HCT116 (cell line): ENCODE results near the gene DNASE1L3. TPM values are rescaled to one million over a fixed set of nuclear protein-coding genes. Genes with fewer than 3 reads are reported as not detected.

Experiments used
- ATAC-seq: fragments of 200-7000 bp; cut with Tn5 transposase; 2 replicates; pipeline ENCODE4 v1.9.1; 2020; ENCODE audit warnings: mild to moderate bottlenecking, moderate library complexity
- BruUV-seq: library from RNA; stranded (reverse); fragments of 400-500 nt; replicated peaks from 2 replicates; lab custom pipeline; 2021; lab: Mats Ljungman, UMichigan
- CTCF ChIA-PET: fragments of 300-600 bp; sonication (Branson Sonifier 250); formaldehyde crosslinking; loops from one replicate; lab custom pipeline; 2021; ENCODE audit warnings: antibody characterized with exemption; lab: Charles Lee
- POLR2A ChIA-PET: fragments of 300-600, 350-600 bp; sonication (Branson Sonifier 250); formaldehyde crosslinking; loops from one replicate; lab custom pipeline; 2021; ENCODE audit warnings: antibody characterized with exemption; lab: Charles Lee
- RAD21 ChIA-PET, 2 experiments: fragments of 300-600 bp; sonication (Branson Sonifier 250); formaldehyde crosslinking; loops; one replicate each; lab custom pipeline; 2023; ENCODE audit warnings: low total read pairs in 2 of 2; ENCODE audit not compliant: uncharacterized antibody in 2 of 2, unreplicated experiment in 2 of 2, low non-redundant PET in 1 of 2; lab: Charles Lee
- DNase-seq: peaks from one replicate; pipeline ENCODE4 v3.0.0-alpha.2; 2010; ENCODE audit warnings: low read depth, low spot score
- H2AFZ ChIP-seq: fragments of 200-600 bp; shearing (Covaris generic), sonication (generic); 2 replicates; pipeline ENCODE4 v1.6.1; 2017; ENCODE audit warnings: low read depth, mixed run types, mixed read lengths, antibody characterized with exemption, low read length; ENCODE audit not compliant: poor library complexity, severe bottlenecking
- H3K27ac ChIP-seq: 2 replicates; pipeline ENCODE4 v1.5.1; 2012; ENCODE audit warnings: low read depth, low read length
- H3K27me3 ChIP-seq: fragments of 200-600 bp; sonication (generic); 2 replicates; pipeline ENCODE4 v1.6.1; 2016; ENCODE audit warnings: mixed run types, low read length, mixed read lengths; ENCODE audit not compliant: insufficient read depth
- H3K36me3 ChIP-seq, 2 experiments: fragments of 200-500 bp in 1 of 2; fragments of 200-600 bp in 1 of 2; sonication (Bioruptor generic) in 1 of 2; sonication (generic) in 1 of 2; 2 replicates each; pipeline versions ENCODE4 v1.5.1 to v1.6.1; 2014 to 2016; ENCODE audit warnings: low read length in 2 of 2, inconsistent platforms in 1 of 2, mixed read lengths in 1 of 2, mixed run types in 1 of 2; ENCODE audit not compliant: insufficient read depth in 2 of 2, control insufficient read depth in 1 of 2
- H3K4me1 ChIP-seq, 2 experiments: fragments of 200-600 bp in 1 of 2; sonication (generic) in 1 of 2; 2 replicates each; pipeline versions ENCODE4 v1.5.1 to v1.6.1; 2012 to 2017; ENCODE audit warnings: low read length in 2 of 2, inconsistent platforms in 1 of 2, mild to moderate bottlenecking in 1 of 2, mixed read lengths in 1 of 2, mixed run types in 1 of 2, moderate library complexity in 1 of 2; ENCODE audit not compliant: insufficient read depth in 2 of 2, control insufficient read depth in 1 of 2
- H3K4me2 ChIP-seq: fragments of 200-600 bp; sonication (generic); 2 replicates; pipeline ENCODE4 v1.6.1; 2017; ENCODE audit warnings: mixed run types, low read length, mixed read lengths
- H3K4me3 ChIP-seq, 2 experiments: fragments of 200-600 bp in 1 of 2; sonication (generic) in 1 of 2; replicated peaks in 1 of 2; 2 replicates each; pipeline ENCODE4 v1.5.1; 2011 to 2016; ENCODE audit warnings: low read length in 2 of 2, control low read depth in 1 of 2, low read depth in 1 of 2, mild to moderate bottlenecking in 1 of 2, mixed read lengths in 1 of 2, mixed run types in 1 of 2
- H3K79me2 ChIP-seq: fragments of 200-600 bp; sonication (generic); 2 replicates; pipeline ENCODE4 v1.6.1; 2017; ENCODE audit warnings: mild to moderate bottlenecking, mixed run types, low read length, moderate library complexity, mixed read lengths; ENCODE audit not compliant: insufficient read depth
- H3K9ac ChIP-seq: fragments of 200-600 bp; sonication (generic); 2 replicates; pipeline ENCODE4 v1.6.1; 2016; ENCODE audit warnings: low read length, mixed read lengths
- H3K9me2 ChIP-seq: fragments of 200-600 bp; sonication (generic), shearing (Covaris generic); 2 replicates; pipeline ENCODE4 v1.6.1; 2017; ENCODE audit warnings: mixed run types, mild to moderate bottlenecking, moderate library complexity; ENCODE audit not compliant: insufficient read depth
- H3K9me3 ChIP-seq, 2 experiments: fragments of 200-500 bp in 1 of 2; fragments of 200-600 bp in 1 of 2; sonication (Bioruptor generic) in 1 of 2; sonication (generic) in 1 of 2; 2 replicates each; pipeline ENCODE4 v1.6.1; 2014 to 2017; ENCODE audit warnings: low read length in 2 of 2, mixed read lengths in 2 of 2, inconsistent platforms in 1 of 2, low read depth in 1 of 2, mild to moderate bottlenecking in 1 of 2, mixed run types in 1 of 2, moderate library complexity in 1 of 2; ENCODE audit not compliant: control insufficient read depth in 1 of 2, insufficient read depth in 1 of 2
- H4K20me1 ChIP-seq: fragments of 200-600 bp; sonication (generic), shearing (Covaris generic); 2 replicates; pipeline ENCODE4 v1.6.1; 2017; ENCODE audit warnings: mixed run types, mild to moderate bottlenecking, moderate library complexity; ENCODE audit not compliant: insufficient read depth
- CBX3 ChIP-seq: IDR thresholded peaks from 2 replicates; pipeline ENCODE4 v1.6.1; 2012; ENCODE audit warnings: low read depth
- CEBPB ChIP-seq: IDR thresholded peaks from 2 replicates; pipeline ENCODE4 v1.6.1; 2012; ENCODE audit warnings: low read depth
- EGR1 ChIP-seq: IDR thresholded peaks from 2 replicates; pipeline ENCODE4 v1.6.1; 2012; ENCODE audit warnings: low read depth
- ELF1 ChIP-seq: IDR thresholded peaks from 2 replicates; pipeline ENCODE4 v1.6.1; 2012; ENCODE audit warnings: low read depth, borderline replicate concordance
- EZH2 ChIP-seq: fragments of 200-600 bp; sonication (generic); IDR thresholded peaks from 2 replicates; pipeline ENCODE4 v1.6.1; 2017; ENCODE audit warnings: antibody characterized with exemption, mixed run types
- EZH2phosphoT487 ChIP-seq: fragments of 200-600 bp; IDR thresholded peaks from 2 replicates; pipeline ENCODE4 v1.6.1; 2018; ENCODE audit warnings: antibody characterized with exemption, borderline replicate concordance
- POLR2AphosphoS5 ChIP-seq: IDR thresholded peaks from 2 replicates; pipeline ENCODE4 v1.6.1; 2011; ENCODE audit warnings: mild to moderate bottlenecking, low read depth, low read length, moderate library complexity
- RAD21 ChIP-seq: IDR thresholded peaks from 2 replicates; pipeline ENCODE4 v1.6.1; 2012; ENCODE audit warnings: low read depth, mild to moderate bottlenecking
- SIN3A ChIP-seq: IDR thresholded peaks from 2 replicates; pipeline ENCODE4 v1.6.1; 2012; ENCODE audit warnings: low read depth
- SP1 ChIP-seq: IDR thresholded peaks from 2 replicates; pipeline ENCODE4 v1.6.1; 2012; ENCODE audit warnings: low read depth
- TCF7L2 ChIP-seq: IDR thresholded peaks from 2 replicates; pipeline ENCODE4 v1.7.0; 2011; ENCODE audit warnings: borderline replicate concordance, inconsistent platforms; ENCODE audit not compliant: insufficient read depth, insufficient read length; ENCODE audit errors: extremely low read depth
- YY1 ChIP-seq: IDR thresholded peaks from 2 replicates; pipeline ENCODE4 v1.6.1; 2011; ENCODE audit warnings: low read length, low read depth, moderate library complexity, mild to moderate bottlenecking; ENCODE audit not compliant: insufficient replicate concordance; ENCODE audit errors: extremely low read depth
- ZNF274 ChIP-seq: fragments of 200-500 bp; sonication (Bioruptor generic); IDR thresholded peaks from 2 replicates; pipeline ENCODE4 v1.6.1; 2014; ENCODE audit warnings: mild to moderate bottlenecking, low read depth, low read length, inconsistent platforms
- intact Hi-C: fragments of 100-400 bp; cut with micrococcal nuclease; formaldehyde crosslinking; loops from 2 replicates; pipeline ENCODE4 v1.10.0; 2022
- total RNA-seq: library from RNA; stranded (reverse); gene quantifications from one replicate; pipeline ENCODE4 v1.2.1, GENCODE V29; 2021; ENCODE audit not compliant: unreplicated experiment
- TF ChIP-seq, protein P1 (sequence below): IDR thresholded peaks from 2 replicates; pipeline ENCODE4 v1.6.1; 2011; ENCODE audit warnings: mild to moderate bottlenecking, low read length, moderate library complexity; ENCODE audit not compliant: insufficient replicate concordance; ENCODE audit errors: extremely low read depth
- TF ChIP-seq, protein P2 (sequence below): IDR thresholded peaks from 2 replicates; pipeline ENCODE4 v1.6.1; 2012
- TF ChIP-seq, protein P3 (sequence below): IDR thresholded peaks from 2 replicates; pipeline ENCODE4 v1.6.1; 2012
- TF ChIP-seq, protein P4 (sequence below), 3 experiments: fragments of 200-600 bp in 1 of 3; sonication (generic) in 1 of 3; IDR thresholded peaks in 2 of 3; conservative IDR thresholded peaks in 1 of 3; 2 replicates each; pipeline ENCODE4 v1.5.1; 2012 to 2017; ENCODE audit warnings: low read depth in 2 of 3, low read length in 2 of 3, antibody characterized with exemption in 1 of 3, borderline replicate concordance in 1 of 3, control low read depth in 1 of 3, mild to moderate bottlenecking in 1 of 3, mixed read lengths in 1 of 3, mixed run types in 1 of 3, moderate library complexity in 1 of 3; ENCODE audit not compliant: insufficient read depth in 1 of 3

Gene DNASE1L3
- total RNA-seq, 1 experiment from 2014 or later = not detected

DNA sequence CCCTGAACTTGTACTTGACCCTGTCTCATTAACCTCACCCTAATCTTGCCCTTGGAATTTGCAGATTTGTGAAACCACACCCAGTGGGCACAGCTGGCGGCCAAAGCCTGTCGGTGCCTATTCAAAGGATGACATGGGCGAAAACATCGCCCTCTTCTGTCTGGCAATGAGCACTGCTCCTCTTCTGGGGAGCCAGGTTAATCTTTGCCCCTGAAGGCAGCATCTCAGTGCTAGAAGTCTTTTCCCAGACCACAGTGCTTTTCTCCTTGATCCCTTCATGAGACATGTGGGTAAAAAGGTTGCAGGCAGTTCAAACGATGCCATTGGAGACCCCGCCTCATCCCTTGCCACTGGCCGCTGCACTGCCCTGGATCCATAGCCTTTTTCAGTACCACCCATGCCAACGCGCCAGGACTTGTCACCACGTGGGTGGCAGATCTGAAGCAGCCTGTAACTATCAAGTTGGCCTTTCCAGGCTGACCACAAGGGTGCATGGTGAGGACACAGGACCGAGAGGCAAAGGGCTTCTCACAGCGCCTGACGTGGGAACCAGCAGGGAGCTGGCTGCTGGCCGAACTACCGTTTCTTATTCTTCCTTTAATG lies 6.5 kb upstream of the DNASE1L3 start:
- intact Hi-C loops = loop anchor here (1.0 kb wide), 1 partner anchor 30 kb away; no protein-coding TSS in a partner anchor
- no TSS peak for BruUV-seq
- Histone ChIP-seq H4K20me1 (no peaks in the 10 kb centered on the region), H3K27ac (peak overlapping the region; percentile 49), H2AFZ (peak overlapping the region; percentile 99), H3K9me2 (no peaks in the 10 kb centered on the region), H3K79me2 (no peaks in the 10 kb centered on the region), H3K9me3 (no peaks in the 10 kb centered on the region)
- peak; percentile 97 for ATAC-seq
- ChIA-PET CTCF (interaction anchor here (0.6 to 3.5 kb wide), 25 partner anchors 9 to 408 kb away, joined by 3 to 28 read pairs (median 4); partner anchors contain the start of genes HTD2 and RPP14), POLR2A (interaction anchor here (0.8 to 0.9 kb wide), 2 partner anchors 29 to 89 kb away, joined by 3 to 4 read pairs; partner anchors contain the start of genes HTD2 and RPP14)
- TF ChIP-seq ELF1 (no peak), CEBPB (no peak), EGR1 (peak; percentile 81), RAD21 (peak; percentile 55), TCF7L2 (peak; percentile 68), EZH2 (no peak), SP1 (peak; percentile 39; the same call in 1 of the 2 replicates), ZNF274 (no peak), YY1 (peak; percentile 44), EZH2phosphoT487 (no peak), CBX3 (peak; percentile 60), POLR2AphosphoS5 (peak; percentile 27; the same call in 1 of the 2 replicates), SIN3A (peak; percentile 49; the same call in 1 of the 2 replicates)
- TF ChIP-seq, protein P1, sequence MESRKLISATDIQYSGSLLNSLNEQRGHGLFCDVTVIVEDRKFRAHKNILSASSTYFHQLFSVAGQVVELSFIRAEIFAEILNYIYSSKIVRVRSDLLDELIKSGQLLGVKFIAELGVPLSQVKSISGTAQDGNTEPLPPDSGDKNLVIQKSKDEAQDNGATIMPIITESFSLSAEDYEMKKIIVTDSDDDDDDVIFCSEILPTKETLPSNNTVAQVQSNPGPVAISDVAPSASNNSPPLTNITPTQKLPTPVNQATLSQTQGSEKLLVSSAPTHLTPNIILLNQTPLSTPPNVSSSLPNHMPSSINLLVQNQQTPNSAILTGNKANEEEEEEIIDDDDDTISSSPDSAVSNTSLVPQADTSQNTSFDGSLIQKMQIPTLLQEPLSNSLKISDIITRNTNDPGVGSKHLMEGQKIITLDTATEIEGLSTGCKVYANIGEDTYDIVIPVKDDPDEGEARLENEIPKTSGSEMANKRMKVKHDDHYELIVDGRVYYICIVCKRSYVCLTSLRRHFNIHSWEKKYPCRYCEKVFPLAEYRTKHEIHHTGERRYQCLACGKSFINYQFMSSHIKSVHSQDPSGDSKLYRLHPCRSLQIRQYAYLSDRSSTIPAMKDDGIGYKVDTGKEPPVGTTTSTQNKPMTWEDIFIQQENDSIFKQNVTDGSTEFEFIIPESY = no peak
- TF ChIP-seq, protein P2, sequence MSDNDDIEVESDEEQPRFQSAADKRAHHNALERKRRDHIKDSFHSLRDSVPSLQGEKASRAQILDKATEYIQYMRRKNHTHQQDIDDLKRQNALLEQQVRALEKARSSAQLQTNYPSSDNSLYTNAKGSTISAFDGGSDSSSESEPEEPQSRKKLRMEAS = peak; percentile 98
- TF ChIP-seq, protein P3, sequence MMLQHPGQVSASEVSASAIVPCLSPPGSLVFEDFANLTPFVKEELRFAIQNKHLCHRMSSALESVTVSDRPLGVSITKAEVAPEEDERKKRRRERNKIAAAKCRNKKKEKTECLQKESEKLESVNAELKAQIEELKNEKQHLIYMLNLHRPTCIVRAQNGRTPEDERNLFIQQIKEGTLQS = no peak
- TF ChIP-seq, protein P4, sequence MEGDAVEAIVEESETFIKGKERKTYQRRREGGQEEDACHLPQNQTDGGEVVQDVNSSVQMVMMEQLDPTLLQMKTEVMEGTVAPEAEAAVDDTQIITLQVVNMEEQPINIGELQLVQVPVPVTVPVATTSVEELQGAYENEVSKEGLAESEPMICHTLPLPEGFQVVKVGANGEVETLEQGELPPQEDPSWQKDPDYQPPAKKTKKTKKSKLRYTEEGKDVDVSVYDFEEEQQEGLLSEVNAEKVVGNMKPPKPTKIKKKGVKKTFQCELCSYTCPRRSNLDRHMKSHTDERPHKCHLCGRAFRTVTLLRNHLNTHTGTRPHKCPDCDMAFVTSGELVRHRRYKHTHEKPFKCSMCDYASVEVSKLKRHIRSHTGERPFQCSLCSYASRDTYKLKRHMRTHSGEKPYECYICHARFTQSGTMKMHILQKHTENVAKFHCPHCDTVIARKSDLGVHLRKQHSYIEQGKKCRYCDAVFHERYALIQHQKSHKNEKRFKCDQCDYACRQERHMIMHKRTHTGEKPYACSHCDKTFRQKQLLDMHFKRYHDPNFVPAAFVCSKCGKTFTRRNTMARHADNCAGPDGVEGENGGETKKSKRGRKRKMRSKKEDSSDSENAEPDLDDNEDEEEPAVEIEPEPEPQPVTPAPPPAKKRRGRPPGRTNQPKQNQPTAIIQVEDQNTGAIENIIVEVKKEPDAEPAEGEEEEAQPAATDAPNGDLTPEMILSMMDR (IDR thresholded peaks at IDR 0.05 in 2 of 3, conservative IDR thresholded peaks at IDR 0.05 in 1 of 3; ENCODE audit: borderline replicate concordance in 1 of 3, insufficient read depth in 1 of 3, low read depth in 2 of 3, low read length in 2 of 3) = peak; percentile 81 to 90 (median 83)
- TF ChIP-seq, all 23 proteins: peak for 10
- Histone ChIP-seq H3K4me2 (peak overlapping the region; percentile 84), H3K9ac (peak overlapping the region; percentile 34; the same call in 1 of the 2 replicates), H3K36me3 (no peaks in the 10 kb centered on the region), H3K4me3 (peak overlapping the region in 1 of 2 experiments; percentile 46; a peak in 3 of 4 replicates), H3K27me3 (no peaks in the 10 kb centered on the region), H3K4me1 (peaks cover 18 to 38% of the 10 kb centered on the region in 2 experiments)
- RAD21 ChIA-PET = interaction anchor here (0.7 to 1.3 kb wide), 4 partner anchors 29 to 89 kb away, joined by 3 read pairs; partner anchors contain the start of genes HTD2 (in 1 of the 2) and RPP14 (in 1 of the 2)
- DNase-seq = peak; percentile 90
